Right atrium auricular region (tissue), 2 donors: ENCODE data around the gene PCBD1. TPM values are rescaled to one million over a fixed set of nuclear protein-coding genes. Genes with fewer than 3 reads are reported as not detected.

ENCODE experiments used
- DNase-seq: peaks from one replicate; pipeline ENCODE4 v3.0.0-alpha.2; 2019; ENCODE audit warnings: low spot score
- H3K27ac ChIP-seq, 2 donors: fragments of 200-600 bp; sonication (generic); 1 replicate in 1 of 2; 2 replicates in 1 of 2; pipeline ENCODE4 v1.5.1; 2016 to 2019
- H3K27me3 ChIP-seq, 2 donors: fragments of 200-600 bp; sonication (generic); one replicate each; pipeline versions ENCODE4 v1.5.1 to v1.6.0; 2017 to 2019
- H3K36me3 ChIP-seq: fragments of 200-600 bp; sonication (generic); one replicate; pipeline ENCODE4 v1.5.1; 2016
- H3K4me1 ChIP-seq, 2 donors: fragments of 200-600 bp; sonication (generic); one replicate each; pipeline versions ENCODE4 v1.5.1 to v1.6.0; 2017 to 2019
- H3K4me3 ChIP-seq, 2 donors: fragments of 200-600 bp; sonication (generic); 1 replicate in 1 of 2; 2 replicates in 1 of 2; pipeline ENCODE4 v1.5.1; 2017 to 2019; ENCODE audit warnings: mild to moderate bottlenecking in 1 of 2, moderate library complexity in 1 of 2
- H3K9me3 ChIP-seq, 2 donors: fragments of 200-600 bp; sonication (generic); one replicate each; pipeline ENCODE4 v1.5.1; 2019
- total RNA-seq, 2 donors: library from RNA; depleted of rRNA; stranded (reverse); fragments of >200 nt; gene quantifications; one replicate each; pipeline ENCODE4 v1.1.0, GENCODE V29; 2016
- TF ChIP-seq, protein P1 (sequence below), 2 donors: fragments of 200-600 bp; sonication (generic); IDR thresholded peaks; one replicate each; pipeline ENCODE4 v1.5.1; 2019; ENCODE audit warnings: antibody characterized with exemption in 2 of 2

PCBD1 gene
- total RNA-seq, 2 donors from 2014 or later: 79.4 to 98.6 TPM

DNA sequence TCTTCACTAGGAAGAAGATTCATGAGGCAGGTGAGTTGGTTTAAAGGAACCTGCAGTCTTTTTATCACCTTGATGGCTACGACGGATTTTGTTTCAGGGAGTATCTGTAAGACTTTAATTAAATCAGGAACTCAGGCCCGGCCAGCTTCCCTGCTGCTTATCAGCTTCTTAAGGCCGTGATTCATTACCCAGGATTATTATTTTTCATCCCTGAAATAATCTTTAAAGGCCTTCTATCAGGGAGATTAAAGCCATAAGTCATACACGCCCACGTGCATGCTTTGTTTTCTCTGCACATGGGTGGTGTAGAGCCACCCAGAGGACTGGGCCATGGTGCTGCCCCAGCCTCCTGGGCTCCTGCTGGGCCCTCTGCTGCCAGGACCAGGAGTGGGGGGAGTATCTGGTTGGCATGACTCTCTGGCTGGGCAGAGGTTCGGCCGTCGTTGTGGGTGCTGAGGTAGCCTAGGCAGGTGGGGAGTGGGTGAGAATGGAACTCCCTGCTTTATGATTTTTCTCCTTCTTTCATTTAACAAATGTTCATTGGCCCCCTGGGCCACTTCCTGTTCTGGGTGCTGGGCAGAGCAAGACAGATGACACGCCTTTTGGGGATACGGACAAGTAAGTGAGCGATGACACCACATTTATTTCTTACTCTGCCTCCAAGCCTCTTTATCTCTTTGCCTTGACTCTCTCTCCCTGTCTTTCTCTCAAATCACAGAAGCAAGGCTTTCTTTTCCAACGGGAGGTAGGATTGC lies 39.0 kb upstream of the PCBD1 start:
- Histone ChIP-seq H3K27ac (no peak overlapping the region), H3K9me3 (no peaks in the 10 kb centered on the region), H3K4me1 (no peaks in the 10 kb centered on the region), H3K4me3 (no peak overlapping the region), H3K27me3 (no peaks in the 10 kb centered on the region), H3K36me3 (no peaks in the 10 kb centered on the region)
- TF ChIP-seq, protein P1, sequence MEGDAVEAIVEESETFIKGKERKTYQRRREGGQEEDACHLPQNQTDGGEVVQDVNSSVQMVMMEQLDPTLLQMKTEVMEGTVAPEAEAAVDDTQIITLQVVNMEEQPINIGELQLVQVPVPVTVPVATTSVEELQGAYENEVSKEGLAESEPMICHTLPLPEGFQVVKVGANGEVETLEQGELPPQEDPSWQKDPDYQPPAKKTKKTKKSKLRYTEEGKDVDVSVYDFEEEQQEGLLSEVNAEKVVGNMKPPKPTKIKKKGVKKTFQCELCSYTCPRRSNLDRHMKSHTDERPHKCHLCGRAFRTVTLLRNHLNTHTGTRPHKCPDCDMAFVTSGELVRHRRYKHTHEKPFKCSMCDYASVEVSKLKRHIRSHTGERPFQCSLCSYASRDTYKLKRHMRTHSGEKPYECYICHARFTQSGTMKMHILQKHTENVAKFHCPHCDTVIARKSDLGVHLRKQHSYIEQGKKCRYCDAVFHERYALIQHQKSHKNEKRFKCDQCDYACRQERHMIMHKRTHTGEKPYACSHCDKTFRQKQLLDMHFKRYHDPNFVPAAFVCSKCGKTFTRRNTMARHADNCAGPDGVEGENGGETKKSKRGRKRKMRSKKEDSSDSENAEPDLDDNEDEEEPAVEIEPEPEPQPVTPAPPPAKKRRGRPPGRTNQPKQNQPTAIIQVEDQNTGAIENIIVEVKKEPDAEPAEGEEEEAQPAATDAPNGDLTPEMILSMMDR (IDR thresholded peaks at IDR 0.05): no peak
- DNase-seq: no peak

GRCh38 chr10:70926226-70927000 lies 38.0 kb upstream of the PCBD1 start:
- Histone ChIP-seq H3K4me3 (no peak overlapping the region), H3K9me3 (no peaks in the 10 kb centered on the region), H3K36me3 (no peaks in the 10 kb centered on the region), H3K27ac (no peak overlapping the region), H3K27me3 (no peaks in the 10 kb centered on the region), H3K4me1 (no peaks in the 10 kb centered on the region)
- no peak for DNase-seq
- TF ChIP-seq, protein P1 (IDR thresholded peaks at IDR 0.05): no peak

DNA sequence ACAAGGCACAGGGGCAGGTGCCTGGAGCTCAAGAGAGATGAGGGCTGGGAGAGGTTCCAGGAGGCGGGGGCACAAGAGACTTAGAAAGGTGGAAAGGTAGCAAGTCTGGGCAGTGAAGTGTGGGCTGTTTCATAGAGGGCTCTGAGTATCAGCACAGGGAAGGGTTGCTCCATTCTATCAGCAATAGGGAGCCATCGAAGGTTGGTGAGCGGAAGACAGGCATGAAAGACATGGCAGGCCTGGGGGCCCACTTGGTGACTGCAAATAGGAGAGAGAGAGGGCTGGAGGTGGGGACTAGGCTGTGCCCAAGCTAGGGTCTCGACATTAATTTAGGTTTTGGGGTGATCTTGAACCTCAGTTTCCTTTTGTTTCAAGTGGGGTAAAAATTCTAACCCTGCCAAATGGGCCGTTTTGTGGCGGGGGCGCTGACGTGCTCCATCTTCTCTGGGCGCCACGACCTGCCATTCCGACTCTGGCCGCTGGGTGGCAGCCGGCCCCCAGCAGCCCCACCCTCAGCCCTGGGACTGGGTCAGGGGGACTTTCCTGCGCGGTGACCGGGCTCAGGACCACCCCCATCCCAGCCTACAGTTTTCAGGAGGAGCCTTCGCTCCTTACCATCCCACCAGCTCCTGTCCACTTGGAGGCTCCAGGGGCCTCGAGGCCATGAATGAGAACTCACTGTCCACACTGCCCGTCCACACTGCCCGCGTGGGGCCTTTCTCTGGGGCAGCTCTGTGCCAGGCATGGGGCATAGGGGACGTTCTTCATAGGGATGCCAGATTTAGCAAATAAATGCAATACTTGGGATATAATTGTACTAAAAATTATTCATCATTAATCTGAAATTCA lies 37.2 kb upstream of the PCBD1 start:
- H3K27me3 ChIP-seq: no peaks in the 10 kb centered on the region
- H3K9me3 ChIP-seq: no peaks in the 10 kb centered on the region
- no peak overlapping the region for H3K27ac ChIP-seq
- TF ChIP-seq, protein P1 (IDR thresholded peaks at IDR 0.05): peak; percentile 97 to 98
- no peaks in the 10 kb centered on the region for H3K4me1 ChIP-seq
- no peak for DNase-seq
- H3K4me3 ChIP-seq: no peak overlapping the region
- no peaks in the 10 kb centered on the region for H3K36me3 ChIP-seq

DNA sequence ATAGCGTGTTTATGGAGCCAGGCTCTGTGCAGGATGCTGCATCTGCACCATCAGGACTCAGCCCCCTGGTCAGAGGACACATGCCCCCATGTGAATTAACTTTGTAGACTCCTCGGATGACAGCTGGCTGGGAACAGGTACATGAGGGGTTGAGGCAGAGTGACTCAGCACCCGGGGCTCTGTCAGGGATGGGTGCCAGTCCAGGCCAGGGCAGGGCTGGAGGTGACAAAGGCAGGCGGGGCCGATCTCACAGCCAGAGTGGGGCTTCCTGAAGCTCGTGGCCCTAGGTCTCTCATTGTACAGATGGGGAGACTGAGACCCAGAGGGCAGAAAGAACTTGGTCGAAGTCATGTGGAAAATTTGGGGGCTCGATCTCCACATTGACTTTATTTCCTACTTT lies 35.3 kb upstream of the PCBD1 start:
- no peaks in the 10 kb centered on the region for H3K9me3 ChIP-seq
- H3K4me1 ChIP-seq: no peaks in the 10 kb centered on the region
- H3K27ac ChIP-seq: no peak overlapping the region
- TF ChIP-seq, protein P1 (IDR thresholded peaks at IDR 0.05): no peak
- H3K27me3 ChIP-seq: no peaks in the 10 kb centered on the region
- H3K36me3 ChIP-seq: no peaks in the 10 kb centered on the region
- DNase-seq: no peak
- H3K4me3 ChIP-seq: no peak overlapping the region

DNA sequence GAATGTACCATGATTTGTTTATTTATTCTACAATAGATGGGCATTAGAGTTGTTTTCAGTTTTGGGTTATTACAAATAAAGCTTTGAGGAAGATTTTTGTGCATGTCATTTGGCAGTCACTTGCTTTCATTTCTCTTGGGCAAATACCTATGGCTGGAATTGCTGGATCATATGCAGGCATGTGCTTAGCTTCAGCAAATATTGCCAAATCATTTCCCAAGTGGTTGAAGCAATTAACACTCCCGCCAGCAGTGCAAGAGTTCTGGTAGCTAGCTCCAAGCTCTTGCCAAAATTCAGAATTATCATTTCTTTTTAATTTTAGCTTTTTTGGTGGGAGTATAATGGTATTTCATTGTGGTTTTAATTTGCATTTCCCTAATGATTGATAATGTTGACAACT lies 32.9 kb upstream of the PCBD1 start:
- Histone ChIP-seq H3K4me3 (no peak overlapping the region), H3K27ac (no peak overlapping the region), H3K4me1 (no peaks in the 10 kb centered on the region), H3K9me3 (no peaks in the 10 kb centered on the region), H3K36me3 (no peaks in the 10 kb centered on the region), H3K27me3 (no peaks in the 10 kb centered on the region)
- TF ChIP-seq, protein P1 (IDR thresholded peaks at IDR 0.05): no peak
- DNase-seq: no peak
